HEK293 (cell line): ENCODE results near the gene FOXN1.

Experiments
- CTCF ChIA-PET: fragments of 350-600 bp; formaldehyde crosslinking; extraction: SDS; loops from one replicate; lab custom pipeline; 2021; ENCODE audit warnings: antibody characterized with exemption; lab: Yijun Ruan, JAX
- POLR2A ChIA-PET: fragments of 300-600 bp; formaldehyde crosslinking; extraction: SDS; loops from one replicate; lab custom pipeline; 2020; ENCODE audit warnings: antibody characterized with exemption, inconsistent platforms; lab: Yijun Ruan, JAX
- H3K27ac ChIP-seq: fragments of 200-500 bp; sonication (Bioruptor generic); 2 replicates; pipeline ENCODE4 v1.5.1; 2014; ENCODE audit warnings: low read depth, low read length, control low read depth, inconsistent platforms; ENCODE audit errors: extremely low read depth
- H3K36me3 ChIP-seq, 2 experiments: fragments of 200-500 bp in 1 of 2; sonication (Bioruptor generic) in 1 of 2; 1 replicate in 1 of 2; 2 replicates in 1 of 2; pipeline ENCODE4 v1.5.1; 2014 to 2017; ENCODE audit warnings: inconsistent platforms in 2 of 2, low read length in 2 of 2; ENCODE audit not compliant: control insufficient read depth in 2 of 2, insufficient read depth in 1 of 2
- H3K4me1 ChIP-seq: fragments of 200-500 bp; sonication (Bioruptor generic); 2 replicates; pipeline ENCODE4 v1.5.1; 2014; ENCODE audit warnings: mild to moderate bottlenecking, low read length, inconsistent platforms; ENCODE audit not compliant: control insufficient read depth, insufficient read depth
- H3K4me3 ChIP-seq: 2 replicates; pipeline ENCODE4 v1.5.1; 2011; ENCODE audit warnings: low read depth, mild to moderate bottlenecking, control low read depth, low read length, moderate library complexity
- H3K9me3 ChIP-seq: fragments of 200-500 bp; sonication (Bioruptor generic); 2 replicates; pipeline ENCODE4 v1.5.1; 2014; ENCODE audit warnings: low read depth, low read length, inconsistent platforms; ENCODE audit not compliant: control insufficient read depth, insufficient read depth
- BCL6B ChIP-seq: fragments of 450-650 bp; formaldehyde crosslinking; IDR thresholded peaks from 2 replicates; pipeline ENCODE4 v1.5.1; 2017; ENCODE audit warnings: missing biosample characterization, missing genetic modification characterization
- GLIS2 ChIP-seq: fragments of 450-650 bp; formaldehyde crosslinking; IDR thresholded peaks from 2 replicates; pipeline ENCODE4 v1.5.1; 2016; ENCODE audit warnings: missing biosample characterization, missing genetic modification characterization
- KLF10 ChIP-seq: fragments of 450-650 bp; IDR thresholded peaks from 2 replicates; pipeline ENCODE4 v1.5.1; 2018; ENCODE audit warnings: missing biosample characterization, mild to moderate bottlenecking, missing genetic modification characterization
- MYNN ChIP-seq: fragments of 450-650 bp; formaldehyde crosslinking; IDR thresholded peaks from 2 replicates; pipeline ENCODE4 v1.5.1; 2016; ENCODE audit warnings: missing biosample characterization, missing genetic modification characterization, borderline replicate concordance
- OSR2 ChIP-seq: fragments of 450-650 bp; formaldehyde crosslinking; IDR thresholded peaks from 2 replicates; pipeline ENCODE4 v1.5.1; 2016; ENCODE audit warnings: missing biosample characterization, missing genetic modification characterization
- ZBTB6 ChIP-seq: fragments of 450-650 bp; formaldehyde crosslinking; IDR thresholded peaks from 2 replicates; pipeline ENCODE4 v1.5.1; 2017; ENCODE audit warnings: missing biosample characterization, missing genetic modification characterization
- ZFHX2 ChIP-seq: fragments of 450-650 bp; formaldehyde crosslinking; conservative IDR thresholded peaks from 2 replicates; pipeline ENCODE4 v1.5.1; 2016; ENCODE audit warnings: missing biosample characterization, missing genetic modification characterization
- ZNF10 ChIP-seq: fragments of 450-650 bp; formaldehyde crosslinking; IDR thresholded peaks from 2 replicates; pipeline ENCODE4 v1.5.1; 2017; ENCODE audit warnings: missing biosample characterization, missing genetic modification characterization
- ZNF16 ChIP-seq: fragments of 450-650 bp; formaldehyde crosslinking; IDR thresholded peaks from 2 replicates; pipeline ENCODE4 v1.5.1; 2016; ENCODE audit warnings: low read depth, missing biosample characterization, missing genetic modification characterization
- ZNF184 ChIP-seq: fragments of 450-650 bp; IDR thresholded peaks from 2 replicates; pipeline ENCODE4 v1.5.1; 2018; ENCODE audit warnings: missing biosample characterization, mild to moderate bottlenecking, missing genetic modification characterization
- ZNF2 ChIP-seq: fragments of 450-650 bp; formaldehyde crosslinking; IDR thresholded peaks from 2 replicates; pipeline ENCODE4 v1.5.1; 2016; ENCODE audit warnings: missing biosample characterization, missing genetic modification characterization
- ZNF292 ChIP-seq: fragments of 450-650 bp; formaldehyde crosslinking; IDR thresholded peaks from 2 replicates; pipeline ENCODE4 v1.5.1; 2016; ENCODE audit warnings: low read depth, missing biosample characterization, missing genetic modification characterization, borderline replicate concordance
- ZNF404 ChIP-seq: fragments of 450-650 bp; formaldehyde crosslinking; IDR thresholded peaks from 2 replicates; pipeline ENCODE4 v1.5.1; 2017; ENCODE audit warnings: missing biosample characterization, missing genetic modification characterization
- ZNF521 ChIP-seq: fragments of 450-650 bp; formaldehyde crosslinking; IDR thresholded peaks from 2 replicates; pipeline ENCODE4 v1.5.1; 2017; ENCODE audit warnings: missing biosample characterization, mild to moderate bottlenecking, missing genetic modification characterization
- ZNF529 ChIP-seq: fragments of 450-650 bp; formaldehyde crosslinking; IDR thresholded peaks from 2 replicates; pipeline ENCODE4 v1.5.1; 2017; ENCODE audit warnings: missing genetic modification characterization, missing biosample characterization; ENCODE audit not compliant: insufficient replicate concordance
- ZNF558 ChIP-seq: fragments of 450-650 bp; formaldehyde crosslinking; IDR thresholded peaks from 2 replicates; pipeline ENCODE4 v1.5.1; 2016; ENCODE audit warnings: missing biosample characterization, missing genetic modification characterization
- ZNF658 ChIP-seq: fragments of 450-650 bp; formaldehyde crosslinking; IDR thresholded peaks from 2 replicates; pipeline ENCODE4; 2016; ENCODE audit warnings: missing biosample characterization, missing genetic modification characterization
- ZNF704 ChIP-seq: fragments of 450-650 bp; formaldehyde crosslinking; IDR thresholded peaks from 2 replicates; pipeline ENCODE4 v1.5.1; 2016; ENCODE audit warnings: missing biosample characterization, missing genetic modification characterization
- ZNF747 ChIP-seq: fragments of 450-650 bp; formaldehyde crosslinking; IDR thresholded peaks from 2 replicates; pipeline ENCODE4 v1.5.1; 2016; ENCODE audit warnings: missing biosample characterization, missing genetic modification characterization
- ZSCAN5A ChIP-seq: fragments of 450-650 bp; formaldehyde crosslinking; IDR thresholded peaks from 2 replicates; pipeline ENCODE4 v1.5.1; 2016; ENCODE audit warnings: missing biosample characterization, missing genetic modification characterization

The FOXN1 gene

GRCh38 chr17:28537219-28537610 is 31.1 kb downstream of the FOXN1 start:
- CTCF ChIA-PET = interaction anchor here (0.7 to 7.4 kb wide), 7 partner anchors 9 to 304 kb away, joined by 4 to 155 read pairs (median 7); no protein-coding TSS in a partner anchor
- H3K36me3 ChIP-seq = no peaks in the 10 kb centered on the region
- POLR2A ChIA-PET = interaction anchor here (1.1 kb wide), 1 partner anchor 34 kb away, joined by 3 read pairs; the partner anchor contains the start of gene PIGS
- H3K9me3 ChIP-seq = no peaks in the 10 kb centered on the region
- H3K27ac ChIP-seq = no peak overlapping the region
- no peak overlapping the region for H3K4me3 ChIP-seq
- no peaks in the 10 kb centered on the region for H3K4me1 ChIP-seq
- no peak for TF ChIP-seq ZNF747
- no peak for TF ChIP-seq ZNF404 (tag by site-specific recombination)
- no peak for TF ChIP-seq ZNF704 (tag by site-specific recombination)
- TF ChIP-seq ZNF658 = no peak
- TF ChIP-seq OSR2 (tag by site-specific recombination) = no peak
- no peak for TF ChIP-seq ZNF2 (tag by site-specific recombination)
- no peak for TF ChIP-seq ZNF184 (tag by site-specific recombination)
- no peak for TF ChIP-seq ZBTB6 (tag by site-specific recombination)
- TF ChIP-seq ZNF292 (tag by site-specific recombination) = no peak
- no peak for TF ChIP-seq ZNF558

GRCh38 chr17:28538296-28538895 is 32.2 kb downstream of the FOXN1 start:
- H3K4me1 ChIP-seq = no peaks in the 10 kb centered on the region
- POLR2A ChIA-PET = interaction anchor here (0.7 kb wide), 1 partner anchor 143 kb away, joined by 5 read pairs; no protein-coding TSS in a partner anchor
- CTCF ChIA-PET = interaction anchor here (1.0 to 7.4 kb wide), 6 partner anchors 8 to 305 kb away, joined by 3 to 155 read pairs (median 6); no protein-coding TSS in a partner anchor
- no peaks in the 10 kb centered on the region for H3K36me3 ChIP-seq
- H3K27ac ChIP-seq = no peak overlapping the region
- H3K4me3 ChIP-seq = no peak overlapping the region
- H3K9me3 ChIP-seq = no peaks in the 10 kb centered on the region
- TF ChIP-seq ZNF529 (no peak), ZNF16 (tag by site-specific recombination) (no peak), KLF10 (tag by site-specific recombination) (no peak), GLIS2 (tag by site-specific recombination) (no peak), BCL6B (tag by site-specific recombination) (no peak), ZFHX2 (tag by site-specific recombination) (no peak), ZNF521 (tag by site-specific recombination) (no peak), ZNF10 (tag by site-specific recombination) (no peak), ZSCAN5A (tag by site-specific recombination) (no peak), MYNN (tag by site-specific recombination) (no peak)
